Smooth muscle cell (in vitro differentiated cells): ENCODE results near the gene NSMF. TPM values are rescaled to one million over a fixed set of nuclear protein-coding genes. Genes with fewer than 3 reads are reported as not detected.

Experiments used
- DNase-seq: peaks from one replicate; lab custom pipeline; 2025; ENCODE audit not compliant: unreplicated experiment; lab: John Stamatoyannopoulos, UW
- H2AFZ ChIP-seq: fragments of 200-600 bp; sonication (generic); 2 replicates; pipeline ENCODE4 v1.6.0; 2016; ENCODE audit warnings: antibody characterized with exemption, low read depth, mild to moderate bottlenecking
- H3F3A ChIP-seq: fragments of 200-600 bp; sonication (generic); 2 replicates; pipeline ENCODE4 v1.6.0; 2017; ENCODE audit warnings: antibody characterized with exemption, low read depth
- H3K27ac ChIP-seq: fragments of 200-600 bp; sonication (generic); 2 replicates; pipeline ENCODE4 v1.5.1; 2016; ENCODE audit warnings: low read depth, mild to moderate bottlenecking
- H3K27me3 ChIP-seq: fragments of 200-600 bp; sonication (generic); 2 replicates; pipeline ENCODE4 v1.6.1; 2016; ENCODE audit warnings: low read depth, mild to moderate bottlenecking
- H3K36me3 ChIP-seq: fragments of 200-600 bp; sonication (generic); 2 replicates; pipeline ENCODE4 v1.5.1; 2016; ENCODE audit warnings: low read depth
- H3K4me1 ChIP-seq: fragments of 200-600 bp; sonication (generic); 2 replicates; pipeline ENCODE4 v1.5.1; 2016; ENCODE audit warnings: low read depth
- H3K4me2 ChIP-seq: fragments of 200-600 bp; sonication (generic); 2 replicates; pipeline ENCODE4 v1.6.0; 2016; ENCODE audit warnings: mild to moderate bottlenecking
- H3K4me3 ChIP-seq: fragments of 200-600 bp; sonication (generic); 2 replicates; pipeline ENCODE4 v1.5.1; 2016; ENCODE audit warnings: mild to moderate bottlenecking
- H3K79me2 ChIP-seq: fragments of 200-600 bp; sonication (generic); 2 replicates; pipeline ENCODE4 v1.6.0; 2016; ENCODE audit warnings: low read depth, mild to moderate bottlenecking
- H3K9ac ChIP-seq: fragments of 200-600 bp; sonication (generic); 2 replicates; pipeline ENCODE4 v1.6.0; 2016; ENCODE audit warnings: low read depth
- H3K9me3 ChIP-seq: fragments of 200-600 bp; sonication (generic); replicated peaks from 2 replicates; pipeline ENCODE4 v1.5.1; 2016; ENCODE audit warnings: low read depth
- H4K20me1 ChIP-seq: fragments of 200-600 bp; sonication (generic); 2 replicates; pipeline ENCODE4 v1.6.0; 2016; ENCODE audit warnings: low read depth
- CTCF ChIP-seq: fragments of 200-600 bp; sonication (generic); IDR thresholded peaks from 2 replicates; pipeline ENCODE4 v1.5.1; 2017; ENCODE audit warnings: borderline replicate concordance, mild to moderate bottlenecking, antibody characterized with exemption; ENCODE audit not compliant: insufficient read depth, poor library complexity, severe bottlenecking
- WGBS: methylation state at CpG from one replicate; pipeline ENCODE4 v1.1.7; 2016; ENCODE audit warnings: low lambda C conversion rate; 5-methylcytosine and 5-hydroxymethylcytosine counted together
- polyA plus RNA-seq: library from polyadenylated mRNA; unstranded; fragments of >200 nt; fragmentation: Nextera tagmentation; extraction: Ambion mirVana; gene quantifications from 2 replicates; pipeline ENCODE4 v1.2.1, GENCODE V29; 2016
- total RNA-seq: library from RNA; depleted of rRNA; stranded (reverse); fragments of >200 nt; gene quantifications from 2 replicates; pipeline ENCODE4 v1.2.3, GENCODE V29; 2014

NSMF gene
- total and polyA plus RNA-seq, 2 experiments from 2014 or later = 30.9 to 55.9 TPM

GRCh38 chr9:137465720-137466388, 6.7 kb upstream of the NSMF start:
- Histone ChIP-seq H3K4me2 (no peak overlapping the region), H3K27ac (no peak overlapping the region), H3K4me3 (no peak overlapping the region), H4K20me1 (no peaks in the 10 kb centered on the region), H3K9me3 (no peaks in the 10 kb centered on the region), H3K36me3 (no peaks in the 10 kb centered on the region), H3F3A (no peaks in the 10 kb centered on the region), H3K27me3 (peaks cover 4% of the 10 kb centered on the region), H3K4me1 (no peaks in the 10 kb centered on the region), H3K9ac (no peak overlapping the region), H2AFZ (no peak overlapping the region), H3K79me2 (no peaks in the 10 kb centered on the region)
- 92% methylated on average over 21 of the region's 23 CpGs for WGBS
- no peak for DNase-seq
- TF ChIP-seq CTCF = no peak

- 95% methylated on average over 19 of the region's 23 CpGs for WGBS
- no peaks in the 10 kb centered on the region for H3K9me3 ChIP-seq
- DNase-seq = no peak
- no peak overlapping the region for H3K9ac ChIP-seq
- H2AFZ ChIP-seq = no peak overlapping the region
- TF ChIP-seq CTCF = no peak
- no peaks in the 10 kb centered on the region for H3K4me1 ChIP-seq
- H3K27me3 ChIP-seq = peaks cover 4% of the 10 kb centered on the region
- no peak overlapping the region for H3K4me2 ChIP-seq
- no peaks in the 10 kb centered on the region for H3K36me3 ChIP-seq
- no peaks in the 10 kb centered on the region for H3F3A ChIP-seq
- no peaks in the 10 kb centered on the region for H3K79me2 ChIP-seq
- no peak overlapping the region for H3K27ac ChIP-seq
- H4K20me1 ChIP-seq = no peaks in the 10 kb centered on the region
- no peak overlapping the region for H3K4me3 ChIP-seq
These were observed 6.0 kb upstream of the NSMF start for GRCh38 chr9:137465000-137465719.

- H3K9me3 ChIP-seq = no peaks in the 10 kb centered on the region
- H3K27ac ChIP-seq = no peak overlapping the region
- no peak overlapping the region for H3K4me3 ChIP-seq
- no peak overlapping the region for H3K9ac ChIP-seq
- no peak overlapping the region for H2AFZ ChIP-seq
- TF ChIP-seq CTCF = no peak
- peaks cover 4% of the 10 kb centered on the region for H3K27me3 ChIP-seq
- no peaks in the 10 kb centered on the region for H3F3A ChIP-seq
- 91% methylated on average over 28 of the region's 28 CpGs for WGBS
- no peak overlapping the region for H3K4me2 ChIP-seq
- no peaks in the 10 kb centered on the region for H3K36me3 ChIP-seq
- H3K79me2 ChIP-seq = no peaks in the 10 kb centered on the region
- no peaks in the 10 kb centered on the region for H3K4me1 ChIP-seq
- H4K20me1 ChIP-seq = no peaks in the 10 kb centered on the region
- no peak for DNase-seq
These were observed 5.3 kb upstream of the NSMF start for GRCh38 chr9:137464291-137464999.
